Right lobe of liver (tissue), 6 donors: ENCODE results near the gene WFIKKN2. TPM values are rescaled to one million over a fixed set of nuclear protein-coding genes. Genes with fewer than 3 reads are reported as not detected.

ENCODE experiments used
- ATAC-seq, 4 donors: fragments of 200-7000 bp; cut with Tn5 transposase; one replicate each; pipeline ENCODE4 v1.9.1; 2020; ENCODE audit warnings: mild to moderate bottlenecking in 4 of 4, moderate library complexity in 4 of 4
- DNase-seq, 3 donors: peaks; one replicate each; pipeline ENCODE4 v3.0.0-alpha.2; 2020
- H3K27ac ChIP-seq, 3 donors: fragments of 200-600 bp; one replicate each; pipeline ENCODE4 v1.8.0; 2022
- H3K27me3 ChIP-seq, 2 donors: fragments of 200-600 bp; one replicate each; pipeline ENCODE4 v1.8.0; 2022
- H3K36me3 ChIP-seq, 4 donors: fragments of 200-600 bp; sonication (generic) in 1 of 4; one replicate each; pipeline versions ENCODE4 v1.5.1 to v1.8.0; 2017 to 2022; ENCODE audit warnings: control low read depth in 1 of 4
- H3K4me1 ChIP-seq, 4 donors: fragments of 200-600 bp; sonication (generic) in 1 of 4; one replicate each; pipeline versions ENCODE4 v1.5.1 to v1.8.0; 2017 to 2022; ENCODE audit warnings: control low read depth in 1 of 4
- H3K4me3 ChIP-seq, 3 donors: fragments of 200-600 bp; one replicate each; pipeline ENCODE4 v1.8.0; 2022
- H3K9me3 ChIP-seq, 4 donors: fragments of 200-600 bp; sonication (generic) in 1 of 4; one replicate each; pipeline versions ENCODE4 v1.5.1 to v1.8.0; 2017 to 2022; ENCODE audit warnings: control low read depth in 1 of 4
- POLR2A ChIP-seq: fragments of 450-650 bp; IDR thresholded peaks from one replicate; pipeline ENCODE4 v1.6.1; 2017; ENCODE audit warnings: antibody characterized with exemption, mild to moderate bottlenecking
- WGBS: methylation state at CpG from one replicate; pipeline ENCODE4 v1.1.6; 2018; ENCODE audit warnings: low coverage, low lambda C conversion rate; ENCODE audit not compliant: insufficient coverage; ENCODE audit errors: missing lambda C conversion rate; 5-methylcytosine and 5-hydroxymethylcytosine counted together
- intact Hi-C, 2 donors: fragments of 100-400 bp; cut with DNase I; formaldehyde crosslinking; loops; one replicate each; pipeline versions ENCODE4 v1.11.2 to v1.14.1; 2022
- long read RNA-seq: library from polyadenylated mRNA; unstranded; transcript quantifications from one replicate; pipeline ENCODE4 v2.0.0, GENCODE V29; 2019
- total RNA-seq, 6 experiments: library from RNA; depleted of rRNA in 2 of 6; stranded (reverse); fragments of >200 nt in 2 of 6; fragmentation: NEBNext Ultra II Directional in 3 of 6; extraction: Animal tissue kit (Norgen Biotek cat#: 25700) in 3 of 6; gene quantifications; one replicate each; pipeline versions ENCODE4 v1.1.0 to v1.2.4, GENCODE V29; 2016 to 2023
- TF ChIP-seq, protein P1 (sequence below), 4 donors: fragments of 200-600 bp in 3 of 4; fragments of 450-650 bp in 1 of 4; IDR thresholded peaks; one replicate each; pipeline versions ENCODE4 v1.5.1 to v1.8.0; 2016 to 2022; ENCODE audit warnings: antibody characterized with exemption in 4 of 4, mild to moderate bottlenecking in 2 of 4
- donor health status: DM: no; HTN: yes; CAD: no.
- donor health status: DM: no; HTN: no; CAD: no.
- donor health status: DM: no; HTN: no; CAD: no.
- donor health status: DM: no; HTN: yes; CAD: no.
- donor health status: DM: no; HTN: yes; CAD: no.

WFIKKN2 gene, protein sequence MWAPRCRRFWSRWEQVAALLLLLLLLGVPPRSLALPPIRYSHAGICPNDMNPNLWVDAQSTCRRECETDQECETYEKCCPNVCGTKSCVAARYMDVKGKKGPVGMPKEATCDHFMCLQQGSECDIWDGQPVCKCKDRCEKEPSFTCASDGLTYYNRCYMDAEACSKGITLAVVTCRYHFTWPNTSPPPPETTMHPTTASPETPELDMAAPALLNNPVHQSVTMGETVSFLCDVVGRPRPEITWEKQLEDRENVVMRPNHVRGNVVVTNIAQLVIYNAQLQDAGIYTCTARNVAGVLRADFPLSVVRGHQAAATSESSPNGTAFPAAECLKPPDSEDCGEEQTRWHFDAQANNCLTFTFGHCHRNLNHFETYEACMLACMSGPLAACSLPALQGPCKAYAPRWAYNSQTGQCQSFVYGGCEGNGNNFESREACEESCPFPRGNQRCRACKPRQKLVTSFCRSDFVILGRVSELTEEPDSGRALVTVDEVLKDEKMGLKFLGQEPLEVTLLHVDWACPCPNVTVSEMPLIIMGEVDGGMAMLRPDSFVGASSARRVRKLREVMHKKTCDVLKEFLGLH
- not detected for total RNA-seq
- long read RNA-seq: 0 reads

DNA sequence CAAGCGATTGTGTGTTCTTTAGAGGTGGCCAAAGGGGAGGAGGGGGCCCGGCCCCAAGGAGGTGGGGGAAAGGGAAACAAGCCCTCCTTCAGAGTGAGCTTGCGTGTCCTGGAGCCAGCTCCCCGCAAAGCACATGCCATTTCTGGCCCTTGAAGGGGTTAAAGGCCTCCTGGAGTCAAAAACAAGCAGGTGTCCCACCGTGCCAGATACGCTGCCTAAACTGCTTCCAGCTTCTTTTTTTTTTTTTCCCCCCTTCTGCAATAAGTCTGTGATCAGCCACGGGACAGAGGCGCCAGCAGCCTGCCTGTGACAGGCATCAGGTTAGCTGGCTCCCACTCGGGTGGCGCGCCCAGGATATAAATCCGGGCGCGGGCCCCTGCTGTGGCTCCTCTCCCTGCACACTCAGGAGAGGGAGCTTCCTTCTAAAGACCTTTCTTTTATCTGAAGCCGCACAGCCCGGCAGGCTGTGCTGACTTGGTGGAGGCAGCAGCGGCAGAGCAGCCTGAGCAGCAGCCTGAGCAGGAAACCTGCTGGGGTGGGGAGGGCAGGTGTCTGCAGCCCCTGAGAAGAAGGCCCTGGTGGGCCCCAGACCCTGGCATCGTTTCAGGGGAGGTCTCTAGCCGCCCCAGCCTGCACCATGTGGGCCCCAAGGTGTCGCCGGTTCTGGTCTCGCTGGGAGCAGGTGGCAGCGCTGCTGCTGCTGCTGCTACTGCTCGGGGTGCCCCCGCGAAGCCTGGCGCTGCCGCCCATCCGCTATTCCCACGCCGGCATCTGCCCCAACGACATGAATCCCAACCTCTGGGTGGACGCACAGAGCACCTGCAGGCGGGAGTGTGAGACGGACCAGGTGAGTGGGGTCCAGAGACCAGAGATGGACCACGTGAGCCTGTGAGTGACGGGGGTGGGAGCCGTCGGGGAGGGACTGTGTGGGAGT lies at the start of gene WFIKKN2:
WFIKKN2 (plus strand) TSS at position 286 of the 934 bp plus-strand sequence; CDS start at position 638, 352 bp downstream.
- ATAC-seq (no peak), DNase-seq (no peak)
- Histone ChIP-seq H3K4me1 (peaks cover 0 to 1% (median 0%) of the 10 kb centered on the region in 4 donors), H3K27me3 (no peaks in the 10 kb centered on the region), H3K27ac (no peak within 1 kb of the TSS), H3K4me3 (no peak within 1 kb of the TSS), H3K36me3 (no peaks in the 10 kb centered on the region), H3K9me3 (no peaks in the 10 kb centered on the region)
- WGBS: 61% methylated on average over 18 of the region's 39 CpGs
- TF ChIP-seq POLR2A: no peak
- intact Hi-C loops: loop anchor here in 1 of 2 donors (10.0 kb wide), 1 partner anchor 281 kb away; no protein-coding TSS in a partner anchor

DNA sequence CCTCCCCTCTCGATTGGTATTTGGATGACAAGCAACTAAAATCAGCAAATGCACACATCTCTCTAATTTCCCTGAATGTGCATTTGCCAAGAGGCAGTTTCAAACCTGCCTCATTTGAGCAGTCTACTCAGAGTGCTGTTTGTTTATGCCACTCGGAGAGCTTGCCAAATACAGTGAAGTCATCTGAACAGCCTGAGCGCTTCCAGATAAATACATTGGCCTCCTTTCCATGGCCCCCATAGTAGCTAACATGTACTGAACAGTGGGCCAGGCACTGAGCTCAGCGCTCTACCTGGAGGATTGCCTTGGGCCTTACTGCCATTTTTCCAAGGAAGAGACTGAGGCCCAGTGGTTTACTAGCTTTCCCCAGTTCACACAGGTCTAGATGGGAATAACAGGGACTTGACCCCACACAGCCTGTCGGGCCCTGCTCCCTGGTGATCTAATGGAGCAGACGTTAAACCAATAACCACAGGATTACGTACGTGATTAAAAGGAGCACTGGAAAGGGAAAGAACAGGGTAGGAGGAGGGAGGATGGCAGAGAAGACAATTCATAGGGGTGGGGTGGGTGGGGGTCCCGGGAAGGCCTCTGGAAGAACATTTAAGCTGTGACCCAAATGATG lies 49.3 kb upstream of the WFIKKN2 start:
- intact Hi-C loops: loop anchor here in 1 of 2 donors (10.0 kb wide), 1 partner anchor 169 kb away; no protein-coding TSS in a partner anchor
- peak; percentile 74 to 87 (median 80) for ATAC-seq
- DNase-seq: peak in 1 of 3 donors; percentile 59
- Histone ChIP-seq H3K9me3 (no peaks in the 10 kb centered on the region), H3K36me3 (no peaks in the 10 kb centered on the region), H3K4me1 (peaks cover 0 to 16% (median 2%) of the 10 kb centered on the region in 4 donors), H3K27me3 (no peaks in the 10 kb centered on the region), H3K4me3 (no peak overlapping the region), H3K27ac (peak overlapping the region in 2 of 3 donors; percentile 28 to 63)
- 34% methylated on average over 6 of the region's 9 CpGs for WGBS
- no peak for TF ChIP-seq POLR2A
- TF ChIP-seq, protein P1, sequence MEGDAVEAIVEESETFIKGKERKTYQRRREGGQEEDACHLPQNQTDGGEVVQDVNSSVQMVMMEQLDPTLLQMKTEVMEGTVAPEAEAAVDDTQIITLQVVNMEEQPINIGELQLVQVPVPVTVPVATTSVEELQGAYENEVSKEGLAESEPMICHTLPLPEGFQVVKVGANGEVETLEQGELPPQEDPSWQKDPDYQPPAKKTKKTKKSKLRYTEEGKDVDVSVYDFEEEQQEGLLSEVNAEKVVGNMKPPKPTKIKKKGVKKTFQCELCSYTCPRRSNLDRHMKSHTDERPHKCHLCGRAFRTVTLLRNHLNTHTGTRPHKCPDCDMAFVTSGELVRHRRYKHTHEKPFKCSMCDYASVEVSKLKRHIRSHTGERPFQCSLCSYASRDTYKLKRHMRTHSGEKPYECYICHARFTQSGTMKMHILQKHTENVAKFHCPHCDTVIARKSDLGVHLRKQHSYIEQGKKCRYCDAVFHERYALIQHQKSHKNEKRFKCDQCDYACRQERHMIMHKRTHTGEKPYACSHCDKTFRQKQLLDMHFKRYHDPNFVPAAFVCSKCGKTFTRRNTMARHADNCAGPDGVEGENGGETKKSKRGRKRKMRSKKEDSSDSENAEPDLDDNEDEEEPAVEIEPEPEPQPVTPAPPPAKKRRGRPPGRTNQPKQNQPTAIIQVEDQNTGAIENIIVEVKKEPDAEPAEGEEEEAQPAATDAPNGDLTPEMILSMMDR (IDR thresholded peaks at IDR 0.05): no peak

DNA sequence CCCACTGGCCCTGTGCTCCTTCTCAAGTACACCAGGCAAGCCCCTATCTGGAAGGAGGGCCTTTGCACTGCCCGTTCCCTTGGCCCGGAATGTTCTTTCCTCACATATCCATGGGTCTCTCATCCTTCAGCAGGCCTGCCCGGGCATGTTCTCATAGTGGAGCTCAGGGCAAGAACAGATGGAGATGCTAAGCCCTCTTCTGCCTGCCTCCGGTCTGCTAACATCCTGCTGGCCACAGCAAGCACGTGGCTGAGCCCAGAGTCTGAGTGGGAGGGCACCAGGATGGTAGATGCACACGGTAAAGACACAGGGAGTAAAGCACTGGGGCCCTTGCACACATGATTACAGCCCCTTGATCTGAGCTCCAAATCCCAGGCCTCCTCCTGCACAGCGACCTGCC lies 48.3 kb upstream of the WFIKKN2 start:
- no peaks in the 10 kb centered on the region for H3K27me3 ChIP-seq
- DNase-seq (no peak), ATAC-seq (no peak)
- intact Hi-C loops: loop anchor here in 1 of 2 donors (10.0 kb wide), 1 partner anchor 168 kb away; no protein-coding TSS in a partner anchor
- H3K4me1 ChIP-seq: peaks cover 0 to 16% (median 2%) of the 10 kb centered on the region in 4 donors
- no peaks in the 10 kb centered on the region for H3K36me3 ChIP-seq
- no CpG with 5 or more reads among the region's 7 CpGs for WGBS
- no peaks in the 10 kb centered on the region for H3K9me3 ChIP-seq
- TF ChIP-seq POLR2A: no peak
- TF ChIP-seq, protein P1 (IDR thresholded peaks at IDR 0.05): no peak
- no peak overlapping the region for H3K4me3 ChIP-seq
- no peak overlapping the region for H3K27ac ChIP-seq

DNA sequence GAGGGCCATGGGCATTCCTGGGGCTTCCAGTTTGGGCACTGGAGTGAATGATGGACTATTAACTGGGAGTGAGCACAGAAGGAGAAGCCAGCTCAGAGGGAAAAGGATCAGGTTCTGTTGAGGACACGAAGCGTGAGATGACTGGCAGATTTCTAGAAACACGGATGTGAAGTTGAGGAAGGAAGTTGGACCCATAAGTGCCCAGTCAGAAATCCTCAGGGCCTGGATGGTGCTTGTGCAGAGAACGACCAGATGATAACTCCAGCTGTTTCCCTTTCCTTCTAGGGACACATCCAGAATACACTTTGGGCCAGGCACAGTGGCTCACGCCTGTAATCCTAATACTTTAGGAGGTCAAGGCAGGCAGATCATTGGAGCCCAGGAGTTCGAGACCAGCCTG lies 44.8 kb upstream of the WFIKKN2 start:
- TF ChIP-seq, protein P1 (IDR thresholded peaks at IDR 0.05): no peak
- no peak for TF ChIP-seq POLR2A
- Histone ChIP-seq H3K4me3 (no peak overlapping the region), H3K27ac (no peak overlapping the region), H3K4me1 (peaks cover 0 to 8% (median 1%) of the 10 kb centered on the region in 4 donors), H3K9me3 (no peaks in the 10 kb centered on the region), H3K27me3 (no peaks in the 10 kb centered on the region), H3K36me3 (no peaks in the 10 kb centered on the region)
- WGBS: 69% methylated on average over 6 of the region's 6 CpGs
- DNase-seq (no peak), ATAC-seq (peak in 2 of 4 donors; percentile 15 to 20)
- intact Hi-C loops: no loop called here
